IMR-90 (cell line): ENCODE data around the gene IFT20. TPM values are rescaled to one million over a fixed set of nuclear protein-coding genes. Genes with fewer than 3 reads are reported as not detected.

Experiments used
- ATAC-seq: fragments of 200-7000 bp; cut with Tn5 transposase; 2 replicates; pipeline ENCODE4 v1.9.1; 2020; ENCODE audit warnings: low read depth, mild to moderate bottlenecking, moderate library complexity
- BruUV-seq: library from RNA; stranded (reverse); fragments of 400-500 nt; replicated peaks from 2 replicates; lab custom pipeline; 2021; lab: Mats Ljungman, UMichigan
- CTCF ChIA-PET: fragments of 300-600 bp; formaldehyde crosslinking; extraction: SDS; loops from one replicate; lab custom pipeline; 2021; ENCODE audit warnings: antibody characterized with exemption; lab: Yijun Ruan, JAX
- POLR2A ChIA-PET: fragments of 300-600 bp; sonication (Branson Sonifier 250); formaldehyde crosslinking; loops from one replicate; lab custom pipeline; 2022; ENCODE audit warnings: antibody characterized with exemption; ENCODE audit not compliant: unreplicated experiment; lab: Charles Lee
- DNase-seq: peaks from one replicate; pipeline ENCODE4 v3.0.0; 2013
- H2AFZ ChIP-seq: replicated peaks from 2 replicates; pipeline ENCODE3; 2013; ENCODE audit warnings: low read length, mild to moderate bottlenecking; ENCODE audit not compliant: poor library complexity
- H2AK5ac ChIP-seq: 2 replicates; pipeline ENCODE4 v1.6.1; 2013; ENCODE audit warnings: low read depth, low read length, inconsistent platforms
- H2AK9ac ChIP-seq: replicated peaks from 2 replicates; pipeline ENCODE3; 2013; ENCODE audit warnings: mild to moderate bottlenecking, low read depth, low read length, moderate library complexity; ENCODE audit not compliant: poor library complexity
- H2BK120ac ChIP-seq: 2 replicates; pipeline ENCODE4 v1.6.1; 2013; ENCODE audit warnings: low read depth, low read length, inconsistent platforms
- H2BK15ac ChIP-seq: 3 replicates; pipeline ENCODE4 v1.6.1; 2013; ENCODE audit warnings: low read depth, low read length, inconsistent platforms
- H2BK20ac ChIP-seq: 2 replicates; pipeline ENCODE4 v1.6.1; 2013; ENCODE audit warnings: low read depth, mild to moderate bottlenecking, inconsistent platforms, low read length, moderate library complexity
- H2BK5ac ChIP-seq: 2 replicates; pipeline ENCODE4 v1.6.1; 2013; ENCODE audit warnings: mild to moderate bottlenecking, low read depth, low read length, inconsistent platforms; ENCODE audit not compliant: poor library complexity, severe bottlenecking
- H3K14ac ChIP-seq: replicated peaks from 2 replicates; pipeline ENCODE4 v1.6.1; 2013; ENCODE audit warnings: low read depth, low read length, inconsistent platforms
- H3K18ac ChIP-seq: 2 replicates; pipeline ENCODE4 v1.6.1; 2013; ENCODE audit warnings: low read depth, low read length, control low read depth
- H3K23ac ChIP-seq: 2 replicates; pipeline ENCODE4 v1.6.1; 2013; ENCODE audit warnings: low read depth, low read length, inconsistent platforms
- H3K27ac ChIP-seq: 2 replicates; pipeline ENCODE4 v1.5.1; 2013; ENCODE audit warnings: mild to moderate bottlenecking, control low read depth, low read length; ENCODE audit not compliant: insufficient read depth
- H3K27me3 ChIP-seq: 2 replicates; pipeline ENCODE4 v1.6.1; 2013; ENCODE audit warnings: low read length; ENCODE audit not compliant: control insufficient read depth, insufficient read depth
- H3K36me3 ChIP-seq: 2 replicates; pipeline ENCODE4 v1.6.1; 2013; ENCODE audit warnings: low read length, mixed read lengths; ENCODE audit not compliant: control insufficient read depth, insufficient read depth
- H3K4ac ChIP-seq: 2 replicates; pipeline ENCODE4 v1.6.1; 2013; ENCODE audit warnings: low read depth, low read length, inconsistent platforms
- H3K4me1 ChIP-seq: 2 replicates; pipeline ENCODE4 v1.6.1; 2013; ENCODE audit warnings: low read length, mixed read lengths; ENCODE audit not compliant: control insufficient read depth, insufficient read depth
- H3K4me2 ChIP-seq: 2 replicates; pipeline ENCODE4 v1.6.1; 2013; ENCODE audit warnings: low read depth, mild to moderate bottlenecking, control low read depth, low read length, moderate library complexity
- H3K4me3 ChIP-seq: 2 replicates; pipeline ENCODE4 v1.5.1; 2013; ENCODE audit warnings: low read depth, mild to moderate bottlenecking, control low read depth, low read length, moderate library complexity; ENCODE audit not compliant: insufficient read depth
- H3K56ac ChIP-seq: 2 replicates; pipeline ENCODE4 v1.6.1; 2013; ENCODE audit warnings: low read length, inconsistent platforms; ENCODE audit not compliant: insufficient read depth; ENCODE audit errors: extremely low read depth
- H3K79me1 ChIP-seq, 2 experiments: 2 replicates each; pipeline ENCODE4 v1.6.1; 2013; ENCODE audit warnings: low read length in 2 of 2, inconsistent platforms in 1 of 2, low read depth in 1 of 2
- H3K9ac ChIP-seq: 2 replicates; pipeline ENCODE4 v1.6.1; 2013; ENCODE audit warnings: low read depth, low read length, control low read depth
- H3K9me1 ChIP-seq: 2 replicates; pipeline ENCODE4 v1.6.1; 2013; ENCODE audit warnings: low read length, inconsistent platforms; ENCODE audit not compliant: insufficient read depth
- H3K9me3 ChIP-seq: 2 replicates; pipeline ENCODE4 v1.6.1; 2013; ENCODE audit warnings: low read length; ENCODE audit not compliant: control insufficient read depth, insufficient read depth
- H4K20me1 ChIP-seq: 2 replicates; pipeline ENCODE4 v1.6.1; 2013; ENCODE audit warnings: low read length, inconsistent platforms; ENCODE audit not compliant: insufficient read depth
- H4K5ac ChIP-seq: 2 replicates; pipeline ENCODE4 v1.6.1; 2013; ENCODE audit warnings: mild to moderate bottlenecking, low read depth, low read length, control low read depth
- H4K8ac ChIP-seq, 2 experiments: 2 replicates each; pipeline ENCODE4 v1.6.1; 2013; ENCODE audit warnings: low read depth in 2 of 2, low read length in 2 of 2, control low read depth in 1 of 2, inconsistent platforms in 1 of 2
- H4K91ac ChIP-seq: 2 replicates; pipeline ENCODE4 v1.6.1; 2013; ENCODE audit warnings: low read depth, low read length, inconsistent platforms; ENCODE audit not compliant: insufficient read depth
- BHLHE40 ChIP-seq: fragments of 150-350 bp; IDR thresholded peaks from 2 replicates; pipeline ENCODE4 v1.6.1; 2016; ENCODE audit warnings: mild to moderate bottlenecking, low read depth, low read length
- WGBS, 2 experiments: methylation state at CpG; one replicate each; pipeline versions ENCODE4 v1.1.5 to v1.1.7; 2013; ENCODE audit warnings: missing lambda C conversion rate in 2 of 2; ENCODE audit not compliant: insufficient read length in 1 of 2; ENCODE audit errors: extremely low coverage in 2 of 2; 5-methylcytosine and 5-hydroxymethylcytosine counted together
- dilution Hi-C: fragments of 300-500 bp; cut with HindIII; formaldehyde crosslinking; loops from one replicate; pipeline ENCODE4 v1.14.3; 2018; ENCODE audit warnings: low sequenced_read_pairs; ENCODE audit not compliant: unreplicated experiment
- in situ Hi-C: fragments of 300-500 bp; cut with MboI; formaldehyde crosslinking; loops from 3 replicates; pipeline ENCODE4 v1.14.3; 2019; ENCODE audit warnings: low sequenced_read_pairs, inconsistent platforms, mixed read lengths
- intact Hi-C: fragments of 100-400 bp; cut with micrococcal nuclease; formaldehyde crosslinking; loops from 2 replicates; pipeline ENCODE4 v1.10.0; 2022
- polyA plus RNA-seq, 3 experiments: library from polyadenylated mRNA; depleted of rRNA; stranded (reverse); fragments of >200 nt; gene quantifications; 2 replicates each; pipeline ENCODE4 v1.2.3, GENCODE V29; 2012; ENCODE audit warnings: low replicate concordance in 1 of 3
- total RNA-seq: library from RNA; depleted of rRNA; stranded (reverse); fragments of >200 nt; gene quantifications from 2 replicates; pipeline ENCODE4 v1.2.3, GENCODE V29; 2012
- TF ChIP-seq, protein P1 (sequence below): fragments of 150-350 bp; IDR thresholded peaks from 2 replicates; pipeline ENCODE4 v1.6.1; 2016; ENCODE audit warnings: low read depth, mild to moderate bottlenecking, low read length, moderate library complexity, borderline replicate concordance
- TF ChIP-seq, protein P2 (sequence below): fragments of 150-350 bp; IDR thresholded peaks from 2 replicates; pipeline ENCODE4 v1.6.1; 2017; ENCODE audit warnings: mild to moderate bottlenecking, antibody characterized with exemption, low read length, low read depth

Gene IFT20
- total and polyA plus RNA-seq, 2 of the 4 experiments (the other 2 are of a cell fraction), result 25.5 to 46.3 TPM

- H3K9me1 ChIP-seq, result peaks cover 11% of the 10 kb centered on the region
- H2AK9ac ChIP-seq, result no peak overlapping the region
- ChIA-PET POLR2A (no interaction called here), CTCF (interaction anchor here (0.8 kb wide), 1 partner anchor 82 kb away, joined by 3 read pairs; no protein-coding TSS in a partner anchor)
- no CpG with 5 or more reads among the region's 1 CpG for WGBS, 2 experiments
- no peak overlapping the region for H4K5ac ChIP-seq
- H2BK5ac ChIP-seq, result no peak overlapping the region
- H3K27me3 ChIP-seq, result no peaks in the 10 kb centered on the region
- H3K79me1 ChIP-seq, result peaks cover 37 to 81% of the 10 kb centered on the region in 2 experiments
- TF ChIP-seq, protein P1, sequence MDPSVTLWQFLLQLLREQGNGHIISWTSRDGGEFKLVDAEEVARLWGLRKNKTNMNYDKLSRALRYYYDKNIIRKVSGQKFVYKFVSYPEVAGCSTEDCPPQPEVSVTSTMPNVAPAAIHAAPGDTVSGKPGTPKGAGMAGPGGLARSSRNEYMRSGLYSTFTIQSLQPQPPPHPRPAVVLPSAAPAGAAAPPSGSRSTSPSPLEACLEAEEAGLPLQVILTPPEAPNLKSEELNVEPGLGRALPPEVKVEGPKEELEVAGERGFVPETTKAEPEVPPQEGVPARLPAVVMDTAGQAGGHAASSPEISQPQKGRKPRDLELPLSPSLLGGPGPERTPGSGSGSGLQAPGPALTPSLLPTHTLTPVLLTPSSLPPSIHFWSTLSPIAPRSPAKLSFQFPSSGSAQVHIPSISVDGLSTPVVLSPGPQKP, result no peak
- TF ChIP-seq, protein P2, sequence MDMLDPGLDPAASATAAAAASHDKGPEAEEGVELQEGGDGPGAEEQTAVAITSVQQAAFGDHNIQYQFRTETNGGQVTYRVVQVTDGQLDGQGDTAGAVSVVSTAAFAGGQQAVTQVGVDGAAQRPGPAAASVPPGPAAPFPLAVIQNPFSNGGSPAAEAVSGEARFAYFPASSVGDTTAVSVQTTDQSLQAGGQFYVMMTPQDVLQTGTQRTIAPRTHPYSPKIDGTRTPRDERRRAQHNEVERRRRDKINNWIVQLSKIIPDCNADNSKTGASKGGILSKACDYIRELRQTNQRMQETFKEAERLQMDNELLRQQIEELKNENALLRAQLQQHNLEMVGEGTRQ, result no peak
- TF ChIP-seq BHLHE40, result no peak
- H3K9ac ChIP-seq, result no peak overlapping the region
- ATAC-seq (no peak), DNase-seq (peak; percentile 53)
- no peak overlapping the region for H3K14ac ChIP-seq
- in situ Hi-C loops, result loop anchor here (25.0 kb wide), 1 partner anchor 796 kb away; no protein-coding TSS in a partner anchor
- no peak overlapping the region for H2AK5ac ChIP-seq
- H2BK120ac ChIP-seq, result no peak overlapping the region
- no peak overlapping the region for H2BK15ac ChIP-seq
- no peak overlapping the region for H2AFZ ChIP-seq
- no peak overlapping the region for H3K23ac ChIP-seq
- H2BK20ac ChIP-seq, result no peak overlapping the region
- no peak overlapping the region for H3K27ac ChIP-seq
- peaks cover 34% of the 10 kb centered on the region; the same call in 1 of the 2 replicates for H4K20me1 ChIP-seq
- intact Hi-C loops, result loop anchor here (5.0 to 10.0 kb wide), 2 partner anchors 81 to 288 kb away; partner anchors contain the start of gene NLK
- no peak overlapping the region for H3K4me3 ChIP-seq
- no peaks in the 10 kb centered on the region for H3K9me3 ChIP-seq
- no peak overlapping the region for H3K18ac ChIP-seq
- H3K56ac ChIP-seq, result no peak overlapping the region
- H3K4me1 ChIP-seq, result peaks cover 14% of the 10 kb centered on the region
- BruUV-seq, result no TSS peak
- dilution Hi-C loops, result no loop called here
- H4K8ac ChIP-seq, result no peak overlapping the region
- H3K4me2 ChIP-seq, result no peak overlapping the region
- H3K36me3 ChIP-seq, result peaks cover 27% of the 10 kb centered on the region
- no peak overlapping the region for H4K91ac ChIP-seq
- H3K4ac ChIP-seq, result no peak overlapping the region
Observed at GRCh38 chr17:28333083-28333746, 2.1 kb downstream of the IFT20 start.
